ENCODE data around the gene PRR20G.

DNA sequence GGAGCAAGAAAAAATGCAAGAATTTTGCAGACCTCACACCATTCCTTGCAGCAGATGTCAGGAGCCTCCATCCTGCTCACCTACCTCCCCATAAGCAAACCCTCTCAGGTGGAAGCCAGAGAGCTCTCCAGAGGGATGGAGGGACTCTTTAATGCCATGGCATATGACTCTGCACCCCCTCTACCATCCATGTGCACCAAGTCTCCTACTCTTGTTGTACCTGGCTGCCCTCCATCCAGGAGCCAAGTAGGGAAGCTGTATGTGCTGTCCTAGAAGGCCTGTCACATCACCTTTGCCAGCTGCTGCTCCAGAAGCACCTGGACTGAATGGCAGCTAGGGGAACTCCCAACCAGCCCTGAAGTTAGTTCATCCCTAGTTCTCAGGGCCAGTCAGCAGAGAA, 38.5 kb upstream of the PRR20G start:
- TF ChIP-seq POLR2A (IDR thresholded peaks at IDR 0.05) (no peak), EP300 (IDR thresholded peaks at IDR 0.05) (no peak)
- TF ChIP-seq, protein P1, sequence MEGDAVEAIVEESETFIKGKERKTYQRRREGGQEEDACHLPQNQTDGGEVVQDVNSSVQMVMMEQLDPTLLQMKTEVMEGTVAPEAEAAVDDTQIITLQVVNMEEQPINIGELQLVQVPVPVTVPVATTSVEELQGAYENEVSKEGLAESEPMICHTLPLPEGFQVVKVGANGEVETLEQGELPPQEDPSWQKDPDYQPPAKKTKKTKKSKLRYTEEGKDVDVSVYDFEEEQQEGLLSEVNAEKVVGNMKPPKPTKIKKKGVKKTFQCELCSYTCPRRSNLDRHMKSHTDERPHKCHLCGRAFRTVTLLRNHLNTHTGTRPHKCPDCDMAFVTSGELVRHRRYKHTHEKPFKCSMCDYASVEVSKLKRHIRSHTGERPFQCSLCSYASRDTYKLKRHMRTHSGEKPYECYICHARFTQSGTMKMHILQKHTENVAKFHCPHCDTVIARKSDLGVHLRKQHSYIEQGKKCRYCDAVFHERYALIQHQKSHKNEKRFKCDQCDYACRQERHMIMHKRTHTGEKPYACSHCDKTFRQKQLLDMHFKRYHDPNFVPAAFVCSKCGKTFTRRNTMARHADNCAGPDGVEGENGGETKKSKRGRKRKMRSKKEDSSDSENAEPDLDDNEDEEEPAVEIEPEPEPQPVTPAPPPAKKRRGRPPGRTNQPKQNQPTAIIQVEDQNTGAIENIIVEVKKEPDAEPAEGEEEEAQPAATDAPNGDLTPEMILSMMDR (IDR thresholded peaks at IDR 0.05): no peak
